HG03521 (cell line): ENCODE data around the gene WNT16.

ENCODE experiments used
- ATAC-seq: cut with Tn5 transposase; IDR thresholded peaks from one replicate; pipeline ENCODE4 v1.9.1; 2021; ENCODE audit warnings: mild to moderate bottlenecking, moderate library complexity; ENCODE audit not compliant: unreplicated experiment

Gene WNT16

DNA sequence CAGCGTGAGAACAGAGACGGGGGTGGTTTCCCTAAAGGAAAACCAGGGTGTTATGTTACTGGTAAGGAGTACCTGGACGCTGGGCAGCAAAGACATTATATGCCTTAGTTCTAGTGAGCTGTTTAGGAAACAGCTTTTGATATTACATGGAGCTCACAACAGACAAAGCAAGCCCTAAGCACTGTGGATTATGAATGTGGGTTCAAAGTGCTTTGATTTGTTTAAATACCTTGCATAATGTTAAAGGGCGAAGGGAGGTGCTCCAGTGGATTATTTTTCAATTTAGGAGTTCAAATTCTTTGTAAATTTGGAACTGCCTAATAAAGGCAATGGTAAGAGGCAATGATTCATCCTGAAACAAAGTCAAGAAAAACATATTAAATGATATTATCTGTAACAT lies 13.8 kb downstream of the WNT16 start:
- no peak for ATAC-seq

DNA sequence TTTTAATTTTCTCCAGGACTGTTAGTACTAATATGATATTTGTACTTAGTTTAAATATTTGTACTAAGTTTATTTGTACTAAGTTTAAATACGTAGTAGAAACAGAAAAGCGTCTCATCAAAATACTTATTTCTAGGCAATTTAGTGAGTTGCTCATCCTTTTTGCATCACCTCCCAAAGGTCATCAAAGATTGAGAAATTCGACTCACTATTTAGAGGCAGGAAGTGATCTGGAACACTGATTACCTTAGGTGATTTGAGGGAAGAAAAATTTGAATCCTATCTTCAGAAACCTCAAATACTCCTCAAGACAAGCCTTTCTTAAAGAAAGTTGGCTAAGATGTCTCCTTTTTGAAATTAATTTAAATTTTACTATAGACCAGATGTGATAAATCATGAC lies 14.5 kb downstream of the WNT16 start:
- ATAC-seq = no peak

DNA sequence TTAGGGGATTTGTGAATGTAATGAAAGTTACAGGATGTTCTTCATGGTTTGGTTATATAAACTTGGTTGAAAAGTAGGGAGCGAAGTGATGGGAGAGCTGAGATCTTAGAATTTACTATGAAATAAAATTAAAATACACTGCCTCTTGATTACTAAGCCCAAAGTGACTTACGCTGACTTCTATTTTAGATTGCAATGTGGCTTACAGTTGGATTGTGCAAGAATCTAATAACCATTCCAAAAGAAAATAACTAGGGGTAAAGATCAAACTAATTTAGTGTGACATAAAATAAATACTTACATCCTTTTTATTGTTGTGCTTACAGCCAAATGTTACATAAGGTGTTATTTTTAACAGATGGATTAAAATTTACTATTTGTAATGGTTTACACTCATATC lies 15.3 kb downstream of the WNT16 start:
- ATAC-seq = no peak

- no peak for ATAC-seq
These were observed 15.7 kb downstream of the WNT16 start for GRCh38 chr7:121344497-121344896.

GRCh38 chr7:121351682-121352081 lies 22.9 kb downstream of the WNT16 start:
- ATAC-seq = no peak

DNA sequence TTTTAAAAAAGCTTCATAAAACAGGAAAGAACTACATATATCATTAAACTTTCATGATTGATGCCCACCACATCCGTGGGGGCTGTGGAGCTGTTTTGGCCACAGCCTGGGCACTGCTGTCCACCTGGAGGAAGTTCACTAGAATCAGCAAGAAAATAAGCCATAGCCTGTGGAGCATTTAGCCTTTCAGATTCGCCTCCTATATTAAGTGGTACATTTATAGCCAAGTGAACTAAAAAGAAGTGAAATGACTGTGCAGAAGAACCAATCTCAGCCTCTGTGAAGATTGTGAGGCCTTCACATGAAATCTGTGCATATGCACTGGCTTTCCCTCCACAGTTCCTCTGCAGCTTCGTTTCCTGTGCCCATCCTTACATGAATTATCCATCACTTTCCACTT lies 23.5 kb downstream of the WNT16 start:
- no peak for ATAC-seq

- ATAC-seq = no peak
These were observed 26.8 kb downstream of the WNT16 start for GRCh38 chr7:121355574-121355973.

GRCh38 chr7:121360564-121360963 lies 31.8 kb downstream of the WNT16 start:
- ATAC-seq = no peak

DNA sequence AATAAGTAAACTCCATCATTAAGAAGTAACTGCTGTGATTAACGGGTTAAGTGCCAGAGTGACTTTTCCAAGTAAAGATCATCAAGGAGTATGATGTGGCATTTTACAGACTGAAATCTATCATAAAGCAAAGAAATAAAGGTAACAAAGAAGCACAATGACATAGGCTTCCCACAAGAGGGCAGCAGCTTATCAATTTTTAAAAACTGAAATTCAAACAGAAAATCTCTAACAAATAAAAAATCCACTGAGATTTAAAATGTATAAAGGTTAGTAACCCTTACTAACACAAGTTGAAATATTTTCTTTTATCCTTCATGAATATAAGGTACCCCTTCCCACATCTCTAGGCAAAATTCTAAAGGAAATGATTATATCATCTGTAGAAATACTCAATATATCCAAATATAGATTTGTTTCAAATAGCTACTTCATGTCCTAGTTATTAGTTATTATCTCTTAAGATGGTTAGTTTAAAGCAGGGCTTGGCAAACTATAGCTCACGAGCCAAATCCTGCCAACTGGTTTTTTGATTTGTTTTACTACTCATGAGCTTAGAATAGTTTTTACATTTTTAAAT lies 38.1 kb downstream of the WNT16 start:
- no peak for ATAC-seq

DNA sequence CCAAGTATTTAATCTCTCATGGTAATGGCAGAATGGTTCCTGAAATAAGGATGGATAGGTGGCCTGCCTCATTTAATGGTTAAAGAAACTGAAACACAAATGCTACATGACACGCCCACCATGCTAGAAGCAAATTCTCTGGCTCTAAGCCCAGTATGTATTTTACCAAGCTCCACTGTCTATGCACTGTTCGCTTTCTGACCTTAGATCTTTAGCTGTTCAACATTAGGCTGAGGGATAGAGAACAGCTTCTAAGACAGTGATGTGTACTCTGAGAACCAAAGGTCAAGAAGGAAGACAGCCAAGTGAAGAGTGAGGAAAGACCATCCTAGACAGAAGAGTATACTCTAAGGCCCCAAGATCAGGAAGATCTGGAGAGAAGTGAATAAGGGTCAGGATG lies 40.7 kb downstream of the WNT16 start:
- peak; percentile 39 for ATAC-seq

DNA sequence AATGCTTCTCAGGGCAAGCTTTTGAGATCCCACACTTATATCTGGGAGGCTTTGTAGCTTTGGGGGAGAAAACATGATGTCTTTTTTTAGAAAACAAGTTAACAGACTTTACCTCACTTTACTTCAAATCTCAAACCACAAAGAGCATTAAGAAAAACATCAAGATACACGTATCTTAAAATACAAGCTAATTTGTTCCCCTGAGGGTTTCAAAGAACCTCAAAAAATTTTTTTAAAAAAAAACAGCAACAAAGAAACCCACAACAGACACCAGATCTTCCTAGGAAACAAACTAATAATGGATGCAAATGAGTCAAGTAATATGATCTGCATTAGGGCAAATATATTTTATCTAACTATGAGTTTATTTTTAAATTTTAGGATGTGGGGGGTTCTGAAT lies 42.6 kb downstream of the WNT16 start:
- no peak for ATAC-seq

DNA sequence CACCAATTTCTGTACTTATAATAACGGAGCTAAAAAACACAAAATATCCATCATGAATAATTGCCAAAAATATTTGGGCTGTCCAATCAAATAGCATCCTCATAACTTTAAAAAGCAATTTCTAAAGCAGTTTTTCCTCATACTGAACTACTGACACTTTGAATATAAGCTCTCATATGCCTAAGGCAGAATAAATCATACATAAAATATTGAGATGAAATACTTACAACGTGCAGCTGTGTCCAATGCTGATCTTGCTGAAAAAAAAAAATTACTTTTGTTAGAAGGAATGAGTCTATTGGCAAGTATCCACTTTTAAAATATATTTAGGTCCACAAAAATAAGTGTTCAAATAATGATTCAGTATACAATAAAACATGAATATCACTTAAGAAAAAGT lies 43.1 kb downstream of the WNT16 start:
- no peak for ATAC-seq

- peak; percentile 84 for ATAC-seq
These were observed 43.7 kb downstream of the WNT16 start for GRCh38 chr7:121372376-121373010.

- ATAC-seq = no peak
These were observed 44.4 kb downstream of the WNT16 start for GRCh38 chr7:121373177-121373576.

GRCh38 chr7:121376979-121377378 lies 48.2 kb downstream of the WNT16 start:
- no peak for ATAC-seq

DNA sequence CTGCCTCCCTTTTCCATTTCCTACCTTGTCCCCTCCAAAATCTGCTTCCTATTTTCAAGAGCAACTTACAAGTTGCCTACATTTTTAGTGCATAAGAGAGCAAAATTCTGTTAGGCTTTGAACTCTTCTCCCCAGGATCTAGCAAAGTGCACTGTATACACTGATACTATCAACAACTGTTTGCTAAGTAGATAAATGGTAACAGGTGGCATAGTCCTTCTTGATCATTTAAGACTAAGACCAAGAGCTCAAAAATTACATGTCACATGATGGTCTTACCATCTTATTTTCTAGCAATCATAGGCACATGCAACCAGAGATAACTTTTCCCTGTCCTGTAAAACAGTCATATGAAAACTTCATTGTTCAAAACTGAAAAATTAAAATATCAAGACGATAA lies 51.1 kb downstream of the WNT16 start:
- no peak for ATAC-seq

GRCh38 chr7:121382473-121382872 lies 53.7 kb downstream of the WNT16 start:
- ATAC-seq = no peak

DNA sequence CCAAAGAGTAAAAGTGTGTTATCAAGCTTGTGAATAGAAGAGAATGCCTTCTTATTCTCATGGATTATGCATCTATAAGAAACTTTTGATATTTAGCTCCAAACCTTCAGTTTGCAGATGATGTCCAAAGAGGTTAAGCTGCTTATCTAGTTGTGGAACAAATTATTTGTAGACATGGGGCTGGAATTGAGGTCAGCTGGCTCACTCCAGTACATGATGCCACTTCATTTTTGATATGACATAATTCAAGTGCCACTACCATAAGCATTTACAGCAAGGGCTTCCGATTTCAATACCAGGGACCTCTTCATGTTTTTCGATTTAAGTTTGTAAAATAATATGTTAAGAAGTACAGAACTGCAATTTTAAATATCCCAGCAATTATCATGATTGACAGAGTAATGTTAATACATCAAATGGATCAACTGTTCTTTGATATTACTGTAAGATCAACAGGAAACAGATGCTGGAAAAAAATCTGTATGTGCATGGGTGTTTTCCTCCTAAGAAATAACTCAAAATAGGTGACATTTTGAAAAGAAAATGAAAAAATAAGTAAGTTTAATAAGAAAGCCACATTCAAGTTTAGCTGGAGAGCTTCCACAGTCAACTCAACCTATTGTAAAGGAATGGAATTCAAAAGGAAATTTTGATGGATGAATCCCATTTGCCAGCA lies 54.6 kb downstream of the WNT16 start:
- ATAC-seq = no peak

GRCh38 chr7:121384265-121384664 lies 55.5 kb downstream of the WNT16 start:
- ATAC-seq = no peak

GRCh38 chr7:121385056-121385799 lies 56.4 kb downstream of the WNT16 start:
- no peak for ATAC-seq

- ATAC-seq = peak; percentile 94
These were observed 57.0 kb downstream of the WNT16 start for GRCh38 chr7:121385800-121386179.

DNA sequence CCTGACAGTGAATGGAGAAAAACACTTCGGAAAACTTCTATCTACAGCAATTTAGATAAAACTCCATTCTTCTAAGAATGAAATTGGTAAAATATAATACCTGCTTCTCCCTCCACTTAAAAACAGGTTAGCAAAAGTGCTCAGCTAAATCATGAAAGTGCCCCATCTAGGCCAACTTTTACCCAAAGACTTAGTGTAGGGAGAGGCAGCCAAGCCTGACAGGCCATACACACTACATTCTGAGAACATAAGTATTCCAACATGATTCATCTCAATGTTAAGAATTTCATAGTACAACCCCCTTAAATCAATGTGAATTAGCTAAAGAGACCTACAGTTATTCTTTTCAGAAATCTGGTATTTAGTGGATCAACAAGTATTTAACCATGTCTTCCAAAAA lies 60.1 kb downstream of the WNT16 start:
- ATAC-seq = no peak
